PC-3 (cell line): ENCODE measurements around the gene FBXO2. TPM values are rescaled to one million over a fixed set of nuclear protein-coding genes. Genes with fewer than 3 reads are reported as not detected.
"Not testable (repeated sequence)": the region's sequence is repeated elsewhere in the genome, so short reads cannot be mapped to it uniquely, and the experiment has no call there.

ENCODE experiments used
- ATAC-seq: fragments of 200-7000 bp; cut with Tn5 transposase; 2 replicates; pipeline ENCODE4 v1.9.1; 2020; ENCODE audit warnings: mild to moderate bottlenecking, moderate library complexity
- BruUV-seq: library from RNA; stranded (reverse); fragments of 400-500 nt; replicated peaks from 2 replicates; lab custom pipeline; 2021; lab: Mats Ljungman, UMichigan
- CTCF ChIA-PET: fragments of 300-600 bp; sonication (Branson Sonifier 250); formaldehyde crosslinking; loops from one replicate; lab custom pipeline; 2022; ENCODE audit warnings: antibody characterized with exemption; lab: Charles Lee
- POLR2A ChIA-PET: fragments of 300-600 bp; sonication (Branson Sonifier 250); formaldehyde crosslinking; loops from one replicate; lab custom pipeline; 2022; ENCODE audit warnings: antibody characterized with exemption; ENCODE audit not compliant: unreplicated experiment; lab: Charles Lee
- DNase-seq: peaks from one replicate; pipeline ENCODE4 v3.0.0-alpha.2; 2015
- H2AFZ ChIP-seq: fragments of 300-600 bp; sonication (generic); 2 replicates; pipeline ENCODE4 v1.6.0; 2016; ENCODE audit warnings: antibody characterized with exemption, low read length
- H3F3A ChIP-seq: fragments of 300-600 bp; sonication (generic); one replicate; pipeline ENCODE4 v1.6.0; 2017; ENCODE audit warnings: antibody characterized with exemption, low read length, control low read depth, mild to moderate bottlenecking; ENCODE audit not compliant: unreplicated experiment
- H3K27ac ChIP-seq: fragments of 300-600 bp; sonication (generic); 2 replicates; pipeline ENCODE4 v1.5.1; 2016; ENCODE audit warnings: mild to moderate bottlenecking, low read length
- H3K27me3 ChIP-seq: fragments of 300-600 bp; sonication (generic); 2 replicates; pipeline ENCODE4 v1.6.1; 2016; ENCODE audit warnings: low read length, mixed read lengths
- H3K36me3 ChIP-seq: fragments of 300-600 bp; sonication (generic); 2 replicates; pipeline ENCODE4 v1.6.1; 2016; ENCODE audit warnings: low read depth, mixed run types, low read length, mixed read lengths
- H3K4me1 ChIP-seq: fragments of 300-600 bp; sonication (generic); 2 replicates; pipeline ENCODE4 v1.5.1; 2016; ENCODE audit warnings: low read length; ENCODE audit not compliant: insufficient read depth
- H3K4me2 ChIP-seq: fragments of 300-600 bp; sonication (generic); 2 replicates; pipeline ENCODE4 v1.6.0; 2016; ENCODE audit warnings: low read length
- H3K4me3 ChIP-seq: fragments of 300-600 bp; sonication (generic); 2 replicates; pipeline ENCODE4 v1.5.1; 2016; ENCODE audit warnings: mild to moderate bottlenecking, low read length, mixed read lengths
- H3K79me2 ChIP-seq: fragments of 300-600 bp; sonication (generic); 2 replicates; pipeline ENCODE4 v1.6.1; 2017; ENCODE audit warnings: low read length, mixed read lengths
- H3K9ac ChIP-seq: fragments of 300-600 bp; sonication (generic); 2 replicates; pipeline ENCODE4 v1.6.0; 2016; ENCODE audit warnings: mild to moderate bottlenecking, low read length
- H3K9me2 ChIP-seq: fragments of 300-600 bp; sonication (generic); replicated peaks from 2 replicates; pipeline ENCODE4 v1.6.1; 2016; ENCODE audit warnings: mixed run types, low read length, mixed read lengths
- H3K9me3 ChIP-seq: fragments of 300-600 bp; sonication (generic); 2 replicates; pipeline ENCODE4 v1.6.1; 2016; ENCODE audit warnings: low read length, mixed read lengths
- H4K20me1 ChIP-seq: fragments of 300-600 bp; sonication (generic); 2 replicates; pipeline ENCODE4 v1.6.1; 2016; ENCODE audit warnings: low read length, mixed read lengths
- EZH2 ChIP-seq: fragments of 300-600 bp; sonication (generic); IDR thresholded peaks from one replicate; pipeline ENCODE4 v1.6.1; 2017; ENCODE audit warnings: antibody characterized with exemption, mild to moderate bottlenecking, low read length; ENCODE audit not compliant: unreplicated experiment
- EZH2phosphoT487 ChIP-seq: fragments of 300-600 bp; sonication (generic); IDR thresholded peaks from 2 replicates; pipeline ENCODE4 v1.6.1; 2018; ENCODE audit warnings: mild to moderate bottlenecking, antibody characterized with exemption, low read length, borderline replicate concordance
- intact Hi-C: fragments of 100-400 bp; cut with micrococcal nuclease; formaldehyde crosslinking; loops from 2 replicates; pipeline ENCODE4 v1.9.0; 2023
- total RNA-seq: library from RNA; depleted of rRNA; stranded (reverse); fragments of >200 nt; gene quantifications from 2 replicates; pipeline ENCODE4 v1.2.3, GENCODE V29; 2014
- TF ChIP-seq, protein P1 (sequence below): fragments of 300-600 bp; sonication (generic); conservative IDR thresholded peaks from 2 replicates; pipeline ENCODE4 v1.5.1; 2017; ENCODE audit warnings: antibody characterized with exemption, low read depth, mild to moderate bottlenecking, low read length

The FBXO2 gene
- total RNA-seq, 1 experiment from 2014 or later = 15.3 TPM

DNA sequence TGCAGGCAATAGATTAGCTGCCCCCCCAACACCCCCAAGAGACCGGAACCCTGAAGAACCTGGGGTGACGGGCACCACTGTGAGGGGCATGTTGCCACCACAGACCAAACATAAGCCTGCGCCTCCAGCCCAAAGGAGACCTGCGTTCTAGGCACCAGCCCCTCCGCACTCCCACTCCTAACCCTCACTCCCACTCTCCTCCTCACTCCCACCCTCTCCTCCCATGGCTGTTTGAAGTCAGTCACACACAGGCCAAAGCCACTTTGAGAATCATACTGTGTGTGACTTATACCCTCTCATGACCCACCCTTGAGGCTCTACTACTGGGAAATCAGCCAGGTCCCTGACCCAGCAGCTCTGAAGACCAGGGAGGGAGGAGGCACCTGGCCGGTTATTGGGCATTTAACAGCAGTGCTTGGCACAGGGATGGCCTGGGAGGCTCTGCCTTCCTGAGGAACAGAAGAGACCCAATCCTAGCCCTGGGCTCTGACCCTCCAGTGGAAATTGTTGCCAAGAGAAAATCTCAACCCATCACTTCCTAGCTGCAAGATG is 43.5 kb downstream of the FBXO2 start:
- H3K27me3 ChIP-seq = peaks cover 20% of the 10 kb centered on the region
- ATAC-seq = no peak
- ChIA-PET CTCF (no interaction called here), POLR2A (no interaction called here)
- H3K36me3 ChIP-seq = no peaks in the 10 kb centered on the region
- H3K9ac ChIP-seq = no peak overlapping the region
- no peak overlapping the region for H3K4me3 ChIP-seq
- no peak for DNase-seq
- BruUV-seq = no TSS peak
- H3K4me2 ChIP-seq = no peak overlapping the region
- no peaks in the 10 kb centered on the region for H4K20me1 ChIP-seq
- TF ChIP-seq EZH2phosphoT487 = no peak
- TF ChIP-seq, protein P1, sequence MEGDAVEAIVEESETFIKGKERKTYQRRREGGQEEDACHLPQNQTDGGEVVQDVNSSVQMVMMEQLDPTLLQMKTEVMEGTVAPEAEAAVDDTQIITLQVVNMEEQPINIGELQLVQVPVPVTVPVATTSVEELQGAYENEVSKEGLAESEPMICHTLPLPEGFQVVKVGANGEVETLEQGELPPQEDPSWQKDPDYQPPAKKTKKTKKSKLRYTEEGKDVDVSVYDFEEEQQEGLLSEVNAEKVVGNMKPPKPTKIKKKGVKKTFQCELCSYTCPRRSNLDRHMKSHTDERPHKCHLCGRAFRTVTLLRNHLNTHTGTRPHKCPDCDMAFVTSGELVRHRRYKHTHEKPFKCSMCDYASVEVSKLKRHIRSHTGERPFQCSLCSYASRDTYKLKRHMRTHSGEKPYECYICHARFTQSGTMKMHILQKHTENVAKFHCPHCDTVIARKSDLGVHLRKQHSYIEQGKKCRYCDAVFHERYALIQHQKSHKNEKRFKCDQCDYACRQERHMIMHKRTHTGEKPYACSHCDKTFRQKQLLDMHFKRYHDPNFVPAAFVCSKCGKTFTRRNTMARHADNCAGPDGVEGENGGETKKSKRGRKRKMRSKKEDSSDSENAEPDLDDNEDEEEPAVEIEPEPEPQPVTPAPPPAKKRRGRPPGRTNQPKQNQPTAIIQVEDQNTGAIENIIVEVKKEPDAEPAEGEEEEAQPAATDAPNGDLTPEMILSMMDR = no peak
- TF ChIP-seq EZH2 = no peak
- H3K9me2 ChIP-seq = no peaks in the 10 kb centered on the region
- H3F3A ChIP-seq = no peaks in the 10 kb centered on the region
- no peak overlapping the region for H2AFZ ChIP-seq
- no peaks in the 10 kb centered on the region for H3K9me3 ChIP-seq
- intact Hi-C loops = no loop called here
- H3K27ac ChIP-seq = no peak overlapping the region
- no peaks in the 10 kb centered on the region for H3K4me1 ChIP-seq
- H3K79me2 ChIP-seq = no peaks in the 10 kb centered on the region

DNA sequence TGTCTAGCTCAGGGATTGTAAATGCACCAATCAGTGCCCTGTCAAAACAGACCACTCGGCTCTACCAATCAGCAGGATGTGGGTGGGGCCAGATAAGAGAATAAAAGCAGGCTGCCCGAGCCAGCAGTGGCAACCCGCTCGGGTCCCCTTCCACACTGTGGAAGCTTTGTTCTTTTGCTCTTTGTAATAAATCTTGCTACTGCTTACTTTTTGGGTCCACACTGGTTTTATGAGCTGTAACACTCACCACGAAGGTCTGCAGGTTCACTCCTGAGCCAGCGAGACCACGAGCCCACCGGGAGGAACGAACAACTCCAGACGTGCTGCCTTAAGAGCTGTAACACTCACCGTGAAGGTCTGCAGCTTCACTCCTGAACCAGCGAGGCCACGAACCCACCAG is 44.9 kb downstream of the FBXO2 start:
- H3K36me3 ChIP-seq, H3K4me1 ChIP-seq, H3K79me2 ChIP-seq, H4K20me1 ChIP-seq, H3K9ac ChIP-seq, H3K4me3 ChIP-seq, H3K4me2 ChIP-seq, DNase-seq, H2AFZ ChIP-seq, ATAC-seq, CTCF ChIA-PET, H3K27ac ChIP-seq, H3F3A ChIP-seq, H3K9me3 ChIP-seq, POLR2A ChIA-PET, H3K9me2 ChIP-seq, intact Hi-C loops, BruUV-seq: not testable (repeated sequence)
- peaks cover 21% of the 10 kb centered on the region for H3K27me3 ChIP-seq

DNA sequence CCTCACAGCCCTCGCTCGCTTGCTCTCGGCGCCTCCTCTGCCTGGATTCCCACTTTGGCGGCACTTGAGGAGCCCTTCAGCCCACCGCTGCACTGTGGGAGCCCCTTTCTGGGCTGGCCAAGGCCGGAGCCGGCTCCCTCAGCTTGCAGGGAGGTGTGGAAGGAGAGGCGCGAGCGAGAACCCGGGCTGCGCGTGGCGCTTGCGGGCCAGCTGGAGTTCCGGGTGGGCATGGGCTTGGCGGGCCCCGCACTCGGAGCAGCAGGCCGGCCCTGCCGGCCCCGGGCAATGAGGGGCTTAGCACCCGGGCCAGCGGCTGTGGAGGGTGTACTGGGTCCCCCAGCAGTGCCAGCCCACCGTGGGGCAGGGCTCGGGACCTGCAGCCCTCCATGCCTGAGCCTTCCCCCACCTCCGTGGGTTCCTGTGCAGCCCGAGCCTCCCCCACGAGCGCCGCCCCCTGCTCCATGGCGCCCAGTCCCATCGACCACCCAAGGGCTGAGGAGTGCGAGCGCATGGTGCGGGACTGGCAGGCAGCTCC is 45.6 kb downstream of the FBXO2 start:
- H3K9ac ChIP-seq, H3F3A ChIP-seq, H3K79me2 ChIP-seq, H3K9me2 ChIP-seq, H3K9me3 ChIP-seq, POLR2A ChIA-PET, H3K36me3 ChIP-seq, H3K4me1 ChIP-seq, H4K20me1 ChIP-seq, H3K4me2 ChIP-seq, BruUV-seq, H3K4me3 ChIP-seq, intact Hi-C loops, H3K27ac ChIP-seq, DNase-seq, ATAC-seq, H2AFZ ChIP-seq, CTCF ChIA-PET: not testable (repeated sequence)
- peaks cover 21% of the 10 kb centered on the region for H3K27me3 ChIP-seq

DNA sequence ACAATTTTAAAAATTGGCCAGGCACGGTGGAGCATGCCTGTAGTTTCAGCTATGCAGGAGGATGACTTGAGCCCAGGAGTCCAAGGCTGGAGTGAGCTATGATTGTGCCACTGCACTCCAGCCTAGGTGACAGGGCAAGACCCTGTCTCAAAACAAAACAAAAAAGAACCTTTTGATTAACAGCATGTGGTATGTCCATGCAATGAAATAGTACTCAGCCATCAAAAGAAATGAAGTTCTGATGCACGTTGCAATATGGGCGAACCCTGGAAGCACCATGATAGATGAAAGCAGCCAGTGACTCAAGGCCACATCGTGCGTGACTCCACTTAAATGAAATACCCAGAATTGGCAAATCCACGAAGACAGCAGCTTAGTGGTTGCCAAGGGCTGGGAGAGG is 47.5 kb downstream of the FBXO2 start:
- DNase-seq (no peak), ATAC-seq (no peak)
- H3K9me2 ChIP-seq = no peaks in the 10 kb centered on the region
- no peak overlapping the region for H2AFZ ChIP-seq
- CTCF ChIA-PET = no interaction called here
- no peaks in the 10 kb centered on the region for H4K20me1 ChIP-seq
- H3K36me3 ChIP-seq = no peaks in the 10 kb centered on the region
- H3K4me2 ChIP-seq = no peak overlapping the region
- no peak overlapping the region for H3K27ac ChIP-seq
- H3K9ac ChIP-seq = no peak overlapping the region
- no peaks in the 10 kb centered on the region for H3F3A ChIP-seq
- no peaks in the 10 kb centered on the region for H3K4me1 ChIP-seq
- peaks cover 31% of the 10 kb centered on the region for H3K27me3 ChIP-seq
- H3K9me3 ChIP-seq = no peaks in the 10 kb centered on the region
- POLR2A ChIA-PET = no interaction called here
- TF ChIP-seq, protein P1 = no peak
- no peak for TF ChIP-seq EZH2
- TF ChIP-seq EZH2phosphoT487 = no peak
- no TSS peak for BruUV-seq
- no peak overlapping the region for H3K4me3 ChIP-seq
- intact Hi-C loops = no loop called here
- H3K79me2 ChIP-seq = no peaks in the 10 kb centered on the region
